ENCODE results near the gene DCP1A. TPM values are rescaled to one million over a fixed set of nuclear protein-coding genes. Genes with fewer than 3 reads are reported as not detected.

The DCP1A gene
- total RNA-seq, 4 donors from 2014 or later = 20.3 to 23.4 (median 22.5) TPM

DNA sequence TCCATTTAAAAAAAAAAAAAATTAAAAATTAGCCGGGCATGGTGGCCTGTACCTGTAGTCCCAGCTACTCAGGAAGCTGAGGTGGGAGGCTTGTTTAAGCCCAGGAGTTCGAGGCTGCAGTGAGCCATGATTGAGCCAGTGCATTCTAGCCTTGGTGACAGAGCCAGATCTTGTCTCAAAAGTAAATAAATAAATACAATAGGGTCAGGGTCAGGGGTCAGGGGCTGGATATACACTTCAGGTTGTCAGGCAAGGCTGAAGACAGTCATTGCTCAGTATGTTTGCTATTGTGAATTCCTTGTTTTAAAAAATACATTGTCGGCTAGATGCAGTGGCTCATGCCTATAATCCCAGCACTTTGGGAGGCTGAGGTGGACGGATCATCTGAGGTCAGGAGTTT lies 83.4 kb downstream of the DCP1A start:
- Histone ChIP-seq H3K9me3 (no peaks in the 10 kb centered on the region), H3K4me3 (no peak overlapping the region), H3K36me3 (no peaks in the 10 kb centered on the region), H3K4me1 (peaks cover 0 to 23% (median 3%) of the 10 kb centered on the region in 4 donors), H3K27me3 (no peaks in the 10 kb centered on the region), H3K27ac (no peak overlapping the region)
- DNase-seq (ENCODE audit: low spot score in 2 of 2) = no peak
- 83 to 86% methylated on average over 4 of the region's 4 CpGs for WGBS, 2 donors
- TF ChIP-seq POLR2A (IDR thresholded peaks at IDR 0.05) = no peak

DNA sequence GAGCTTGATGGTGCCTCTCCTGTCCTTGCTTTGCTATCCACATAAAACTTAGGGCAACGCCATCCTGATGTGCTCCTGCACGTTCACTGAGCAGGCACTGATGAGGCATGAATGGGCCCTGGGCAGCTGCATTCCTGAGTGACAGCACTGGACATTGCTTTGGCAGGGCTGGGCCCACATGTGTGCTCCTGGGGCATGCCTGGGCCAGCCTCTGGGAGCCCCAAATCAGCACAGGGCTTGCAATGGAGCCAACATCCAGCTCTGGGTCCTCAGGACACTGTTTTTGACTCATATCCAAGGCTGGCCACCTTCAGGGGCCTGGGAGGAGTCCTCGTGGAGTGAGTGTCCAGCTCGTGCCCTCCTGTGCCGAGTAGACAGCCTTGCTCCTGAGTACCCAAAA lies 85.6 kb downstream of the DCP1A start:
- Histone ChIP-seq H3K36me3 (no peaks in the 10 kb centered on the region), H3K27ac (peak overlapping the region in 1 of 4 donors; percentile 2), H3K9me3 (no peaks in the 10 kb centered on the region), H3K4me1 (peaks cover 0 to 33% (median 7%) of the 10 kb centered on the region in 4 donors), H3K27me3 (no peaks in the 10 kb centered on the region), H3K4me3 (no peak overlapping the region)
- no peak for DNase-seq (ENCODE audit: low spot score in 2 of 2)
- TF ChIP-seq POLR2A (IDR thresholded peaks at IDR 0.05) (no peak), EP300 (IDR thresholded peaks at IDR 0.05) (no peak)
- TF ChIP-seq, protein P1, sequence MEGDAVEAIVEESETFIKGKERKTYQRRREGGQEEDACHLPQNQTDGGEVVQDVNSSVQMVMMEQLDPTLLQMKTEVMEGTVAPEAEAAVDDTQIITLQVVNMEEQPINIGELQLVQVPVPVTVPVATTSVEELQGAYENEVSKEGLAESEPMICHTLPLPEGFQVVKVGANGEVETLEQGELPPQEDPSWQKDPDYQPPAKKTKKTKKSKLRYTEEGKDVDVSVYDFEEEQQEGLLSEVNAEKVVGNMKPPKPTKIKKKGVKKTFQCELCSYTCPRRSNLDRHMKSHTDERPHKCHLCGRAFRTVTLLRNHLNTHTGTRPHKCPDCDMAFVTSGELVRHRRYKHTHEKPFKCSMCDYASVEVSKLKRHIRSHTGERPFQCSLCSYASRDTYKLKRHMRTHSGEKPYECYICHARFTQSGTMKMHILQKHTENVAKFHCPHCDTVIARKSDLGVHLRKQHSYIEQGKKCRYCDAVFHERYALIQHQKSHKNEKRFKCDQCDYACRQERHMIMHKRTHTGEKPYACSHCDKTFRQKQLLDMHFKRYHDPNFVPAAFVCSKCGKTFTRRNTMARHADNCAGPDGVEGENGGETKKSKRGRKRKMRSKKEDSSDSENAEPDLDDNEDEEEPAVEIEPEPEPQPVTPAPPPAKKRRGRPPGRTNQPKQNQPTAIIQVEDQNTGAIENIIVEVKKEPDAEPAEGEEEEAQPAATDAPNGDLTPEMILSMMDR (IDR thresholded peaks at IDR 0.05) = no peak
- 74 to 75% methylated on average over 5 of the region's 5 CpGs for WGBS, 2 donors

DNA sequence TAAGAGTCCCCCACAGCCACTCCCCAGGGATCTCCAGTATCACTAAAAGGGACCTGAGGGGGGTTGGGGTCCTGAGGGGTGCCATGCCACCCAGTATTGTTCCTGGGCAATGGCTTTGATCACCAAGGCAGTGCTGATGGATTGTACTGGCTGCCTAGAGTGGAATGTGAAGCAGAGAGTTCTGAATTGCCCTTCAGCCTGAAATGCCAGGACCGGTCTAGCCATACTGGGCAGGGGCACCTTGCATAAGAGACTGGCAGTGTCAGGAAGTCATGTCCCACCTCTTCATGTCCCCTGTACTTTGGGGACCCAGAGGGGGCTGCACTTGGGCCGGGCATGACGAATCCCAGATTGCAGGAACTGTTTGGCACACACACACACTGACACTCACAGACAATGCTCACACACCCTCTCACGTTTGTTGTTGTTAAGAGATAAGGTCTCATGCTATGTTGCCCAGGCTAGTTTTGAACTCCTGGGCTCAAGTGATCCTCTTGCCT lies 87.0 kb downstream of the DCP1A start:
- H3K4me1 ChIP-seq = peaks cover 0 to 41% (median 10%) of the 10 kb centered on the region in 4 donors
- 72 to 85% methylated on average over 4 of the region's 4 CpGs for WGBS, 2 donors
- no peak for DNase-seq (ENCODE audit: low spot score in 2 of 2)
- H3K27ac ChIP-seq = peak overlapping the region in 3 of 4 donors; percentile 13 to 92 (median 79)
- H3K27me3 ChIP-seq = no peaks in the 10 kb centered on the region
- no peak overlapping the region for H3K4me3 ChIP-seq
- TF ChIP-seq EP300 (IDR thresholded peaks at IDR 0.05) (no peak), POLR2A (IDR thresholded peaks at IDR 0.05) (no peak)
- TF ChIP-seq, protein P1 (IDR thresholded peaks at IDR 0.05) = no peak
- H3K9me3 ChIP-seq = no peaks in the 10 kb centered on the region
- H3K36me3 ChIP-seq = no peaks in the 10 kb centered on the region

- no peaks in the 10 kb centered on the region for H3K9me3 ChIP-seq
- TF ChIP-seq, protein P1 (IDR thresholded peaks at IDR 0.05) = no peak
- TF ChIP-seq EP300 (IDR thresholded peaks at IDR 0.05) (no peak), POLR2A (IDR thresholded peaks at IDR 0.05) (no peak)
- peak overlapping the region in 3 of 4 donors; percentile 13 to 92 (median 79) for H3K27ac ChIP-seq
- H3K4me1 ChIP-seq = peaks cover 0 to 41% (median 11%) of the 10 kb centered on the region in 4 donors
- no peaks in the 10 kb centered on the region for H3K27me3 ChIP-seq
- no peaks in the 10 kb centered on the region for H3K36me3 ChIP-seq
- 36 to 57% methylated on average over 9 of the region's 9 CpGs for WGBS, 2 donors
- no peak for DNase-seq (ENCODE audit: low spot score in 2 of 2)
- H3K4me3 ChIP-seq = no peak overlapping the region
Measured at GRCh38 chr3:53259427-53260259, 87.7 kb downstream of the DCP1A start.

DNA sequence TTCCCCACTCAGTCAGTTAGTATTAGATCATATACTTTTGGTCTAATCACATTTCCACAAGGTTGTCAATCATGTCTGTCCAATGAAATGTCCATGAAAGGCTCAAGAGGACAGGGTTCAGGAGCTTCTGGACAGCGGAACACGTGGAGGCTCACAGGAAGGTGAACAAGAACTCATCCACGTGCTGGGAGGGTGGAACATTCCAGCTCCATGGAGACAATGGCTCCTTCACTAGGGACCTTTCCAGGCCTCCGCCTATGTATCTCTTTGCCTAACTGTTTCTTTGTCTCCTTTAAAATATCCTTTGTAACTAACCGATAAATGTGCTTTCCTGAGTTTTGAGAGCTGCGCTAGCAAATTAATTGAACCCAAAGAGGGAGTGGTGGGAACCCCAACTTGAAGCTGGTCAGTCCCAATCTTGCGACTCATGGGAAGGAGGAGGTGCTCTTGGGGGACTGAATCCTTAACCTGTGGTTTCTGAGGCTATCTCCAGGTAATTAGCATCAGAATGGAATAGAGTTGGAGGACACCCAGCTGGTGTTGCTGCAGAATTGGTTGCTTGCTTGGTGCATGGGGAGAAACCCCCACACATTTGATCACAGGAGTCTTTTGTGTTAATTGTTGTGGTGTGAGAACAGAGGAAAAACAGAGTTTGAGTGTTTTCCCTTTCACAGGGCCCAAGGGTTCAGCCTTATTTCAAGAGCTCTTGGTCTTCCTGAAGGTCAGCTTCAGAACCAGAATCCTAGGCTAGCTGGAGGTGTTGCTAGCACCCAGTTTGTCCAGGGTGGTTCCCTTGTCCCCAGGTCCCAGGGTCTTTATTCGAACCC lies 88.5 kb downstream of the DCP1A start:
- H3K4me3 ChIP-seq = no peak overlapping the region
- no peaks in the 10 kb centered on the region for H3K27me3 ChIP-seq
- no peak for DNase-seq (ENCODE audit: low spot score in 2 of 2)
- H3K9me3 ChIP-seq = no peaks in the 10 kb centered on the region
- no peaks in the 10 kb centered on the region for H3K36me3 ChIP-seq
- peaks cover 0 to 49% (median 17%) of the 10 kb centered on the region in 4 donors for H3K4me1 ChIP-seq
- WGBS, 2 donors = 57 to 58% methylated on average over 8 of the region's 8 CpGs
- peak overlapping the region in 3 of 4 donors; percentile 13 to 92 (median 79) for H3K27ac ChIP-seq
- TF ChIP-seq, protein P1 (IDR thresholded peaks at IDR 0.05) = peak in 2 of 5 experiments; percentile 6 to 11
- no peak for TF ChIP-seq POLR2A (IDR thresholded peaks at IDR 0.05)

All from tibial nerve (tissue), 4 donors.